Right forelimb (tissue), 1 donor: ENCODE results near the gene PRSS12.

Experiments
- DNase-seq: peaks from one replicate; pipeline ENCODE4 v3.0.0-alpha.2; 2018

The PRSS12 gene

GRCh38 chr4:118354913-118355312 lies 2.1 kb upstream of the PRSS12 start:
- no peak for DNase-seq

GRCh38 chr4:118353534-118354030 lies 779 bp upstream of the PRSS12 start:
- DNase-seq, result no peak

GRCh38 chr4:118351851-118352827 lies 664 bp downstream of the PRSS12 start:
- peak; percentile 54 for DNase-seq

GRCh38 chr4:118350961-118351360 lies 1.8 kb downstream of the PRSS12 start:
- no peak for DNase-seq

- DNase-seq, result no peak
Observed at GRCh38 chr4:118348886-118349285, 3.9 kb downstream of the PRSS12 start.

GRCh38 chr4:118346495-118346894 lies 6.3 kb downstream of the PRSS12 start:
- DNase-seq, result no peak

- DNase-seq, result no peak
Observed at GRCh38 chr4:118345813-118346212, 7.0 kb downstream of the PRSS12 start.

- no peak for DNase-seq
Observed at GRCh38 chr4:118344801-118345200, 8.0 kb downstream of the PRSS12 start.

GRCh38 chr4:118343501-118343900 lies 9.3 kb downstream of the PRSS12 start:
- DNase-seq, result no peak

- DNase-seq, result no peak
Observed at GRCh38 chr4:118340109-118340508, 12.7 kb downstream of the PRSS12 start.

- DNase-seq, result no peak
Observed at GRCh38 chr4:118338981-118339765, 13.6 kb downstream of the PRSS12 start.

GRCh38 chr4:118338518-118338917 lies 14.3 kb downstream of the PRSS12 start:
- no peak for DNase-seq

GRCh38 chr4:118337954-118338353 lies 14.8 kb downstream of the PRSS12 start:
- no peak for DNase-seq

- no peak for DNase-seq
Observed at GRCh38 chr4:118335774-118336173, 17.0 kb downstream of the PRSS12 start.

GRCh38 chr4:118335324-118335723 lies 17.5 kb downstream of the PRSS12 start:
- no peak for DNase-seq

- no peak for DNase-seq
Observed at GRCh38 chr4:118331352-118331751, 21.5 kb downstream of the PRSS12 start.

GRCh38 chr4:118329849-118330248 lies 23.0 kb downstream of the PRSS12 start:
- no peak for DNase-seq

- no peak for DNase-seq
Observed at GRCh38 chr4:118327554-118328241, 25.1 kb downstream of the PRSS12 start.

- DNase-seq, result no peak
Observed at GRCh38 chr4:118326585-118326984, 26.2 kb downstream of the PRSS12 start.

- DNase-seq, result no peak
Observed at GRCh38 chr4:118325431-118325830, 27.4 kb downstream of the PRSS12 start.

- DNase-seq, result no peak
Observed at GRCh38 chr4:118322831-118323502, 29.8 kb downstream of the PRSS12 start.

GRCh38 chr4:118318931-118319330 lies 33.9 kb downstream of the PRSS12 start:
- no peak for DNase-seq
